NCI-H2196 treated with DMSO at 0.1 percent for 48 hours (cell line): ENCODE results near the gene SENP1.

Experiments used
- DNase-seq: peaks from one replicate; lab custom pipeline; 2025; ENCODE audit not compliant: unreplicated experiment; lab: John Stamatoyannopoulos, UW

Gene SENP1

GRCh38 chr12:48037267-48037915, 68.5 kb downstream of the SENP1 start:
- DNase-seq, result no peak

- DNase-seq, result no peak
These were observed 69.1 kb downstream of the SENP1 start for GRCh38 chr12:48036818-48037217.

GRCh38 chr12:48034835-48035805, 70.8 kb downstream of the SENP1 start:
- DNase-seq, result no peak

GRCh38 chr12:48033451-48033850, 72.4 kb downstream of the SENP1 start:
- no peak for DNase-seq

- no peak for DNase-seq
These were observed 73.3 kb downstream of the SENP1 start for GRCh38 chr12:48032597-48032996.

GRCh38 chr12:48031135-48031960, 74.5 kb downstream of the SENP1 start:
- DNase-seq, result no peak

- DNase-seq, result no peak
These were observed 75.7 kb downstream of the SENP1 start for GRCh38 chr12:48030173-48030650.

- DNase-seq, result peak; percentile 37
These were observed 76.2 kb downstream of the SENP1 start for GRCh38 chr12:48029491-48030172.

GRCh38 chr12:48028541-48029431, 77.1 kb downstream of the SENP1 start:
- no peak for DNase-seq

GRCh38 chr12:48027183-48028002, 78.5 kb downstream of the SENP1 start:
- DNase-seq, result no peak

GRCh38 chr12:48026060-48026827, 79.6 kb downstream of the SENP1 start:
- no peak for DNase-seq

GRCh38 chr12:48025281-48025680, 80.6 kb downstream of the SENP1 start:
- DNase-seq, result no peak

- no peak for DNase-seq
These were observed 81.1 kb downstream of the SENP1 start for GRCh38 chr12:48024735-48025134.

- no peak for DNase-seq
These were observed 82.5 kb downstream of the SENP1 start for GRCh38 chr12:48023386-48023785.

GRCh38 chr12:48022676-48023385, 83.0 kb downstream of the SENP1 start:
- DNase-seq, result no peak

GRCh38 chr12:48022180-48022521, 83.7 kb downstream of the SENP1 start:
- DNase-seq, result no peak

GRCh38 chr12:48021485-48022179, 84.2 kb downstream of the SENP1 start:
- peak; percentile 79 for DNase-seq
